Occipital lobe (tissue), 2 donors: Measurements from ENCODE around the gene COL15A1. TPM values are rescaled to one million over a fixed set of nuclear protein-coding genes. Genes with fewer than 3 reads are reported as not detected.
"Not testable (repeated sequence)": the region's sequence is repeated elsewhere in the genome, so short reads cannot be mapped to it uniquely, and the experiment has no call there.

Experiments used
- DNase-seq: peaks from one replicate; lab custom pipeline; 2025; lab: John Stamatoyannopoulos, UW
- total RNA-seq: library from RNA; depleted of rRNA; stranded (reverse); fragments of >200 nt; gene quantifications from one replicate; pipeline ENCODE4 v1.2.3, GENCODE V29; 2014

The COL15A1 gene
- total RNA-seq, 1 donor from 2014 or later, result 12.5 TPM

GRCh38 chr9:99010393-99010792 lies 66.7 kb downstream of the COL15A1 start:
- DNase-seq, result not testable (repeated sequence)

DNA sequence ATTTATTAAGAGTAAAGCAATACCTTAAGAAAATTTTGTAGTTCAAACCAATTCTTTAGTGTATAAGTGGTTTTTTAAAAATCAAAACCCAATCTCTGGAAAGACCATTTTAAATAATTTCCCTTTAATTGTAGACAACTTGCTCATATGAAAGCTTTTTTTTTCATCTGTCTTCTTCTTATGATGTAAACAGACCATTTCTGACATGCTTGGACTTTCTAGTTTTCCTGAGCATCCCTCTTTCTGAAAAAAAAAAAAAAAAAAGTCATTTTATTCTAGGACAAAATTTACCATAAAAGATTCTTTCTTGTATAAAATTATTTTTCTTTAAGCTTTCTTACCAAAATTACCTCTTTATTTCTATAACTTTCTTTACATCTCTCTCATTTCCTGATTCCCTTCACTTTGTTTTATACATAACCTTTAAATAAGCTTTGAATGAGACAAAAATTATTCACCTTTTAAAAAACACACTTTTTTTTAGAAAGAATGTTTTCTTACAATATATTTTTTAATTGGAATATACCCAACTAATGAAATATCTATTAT lies 67.5 kb downstream of the COL15A1 start:
- DNase-seq, result no peak

- no peak for DNase-seq
Observed at GRCh38 chr9:99012957-99013512, 69.3 kb downstream of the COL15A1 start.

GRCh38 chr9:99013550-99013949 lies 69.8 kb downstream of the COL15A1 start:
- DNase-seq, result no peak

DNA sequence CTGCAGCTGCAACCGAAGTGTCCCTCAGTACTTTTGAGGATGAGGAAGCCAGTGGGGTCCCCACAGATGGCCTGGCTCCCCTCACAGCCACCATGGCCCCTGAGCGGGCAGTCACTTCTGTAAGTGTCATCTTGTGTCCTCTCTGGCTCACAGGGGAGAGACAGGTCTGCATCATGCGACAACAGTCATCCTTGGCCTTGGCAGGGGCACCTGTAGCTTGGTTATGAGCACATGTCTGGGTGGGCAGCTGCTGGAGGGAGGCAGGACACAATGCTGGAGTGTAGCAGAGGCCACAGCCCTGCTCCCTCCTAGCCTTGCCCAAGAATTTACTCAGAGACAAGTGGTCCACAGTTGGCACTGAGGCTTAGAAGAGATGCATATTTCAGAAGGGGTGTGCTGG lies 71.7 kb downstream of the COL15A1 start:
- DNase-seq, result no peak

DNA sequence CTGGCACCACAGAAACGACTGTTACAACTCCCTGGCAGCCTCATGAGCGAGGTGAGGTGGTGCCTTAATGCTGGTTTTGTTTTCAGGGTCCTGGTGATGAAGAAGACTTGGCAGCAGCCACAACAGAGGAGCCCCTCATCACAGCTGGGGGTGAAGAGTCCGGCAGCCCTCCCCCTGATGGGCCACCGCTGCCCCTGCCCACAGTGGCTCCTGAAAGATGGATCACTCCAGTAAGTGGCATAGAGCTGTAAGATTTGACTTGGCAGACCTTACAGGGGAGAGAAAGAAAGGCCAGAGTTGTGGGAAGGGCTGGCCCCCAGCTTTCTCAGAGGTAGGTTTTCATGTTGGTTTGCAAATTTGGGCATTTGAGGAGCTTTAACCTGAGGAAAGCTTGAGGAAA lies 72.2 kb downstream of the COL15A1 start:
- no peak for DNase-seq

- DNase-seq, result no peak
Observed at GRCh38 chr9:99016681-99017387, 73.1 kb downstream of the COL15A1 start.

GRCh38 chr9:99018653-99019052 lies 74.9 kb downstream of the COL15A1 start:
- DNase-seq, result no peak

GRCh38 chr9:99019510-99020331 lies 76.0 kb downstream of the COL15A1 start:
- DNase-seq, result no peak

GRCh38 chr9:99020786-99021436 lies 77.2 kb downstream of the COL15A1 start:
- DNase-seq, result no peak

GRCh38 chr9:99021512-99021911 lies 77.8 kb downstream of the COL15A1 start:
- no peak for DNase-seq

DNA sequence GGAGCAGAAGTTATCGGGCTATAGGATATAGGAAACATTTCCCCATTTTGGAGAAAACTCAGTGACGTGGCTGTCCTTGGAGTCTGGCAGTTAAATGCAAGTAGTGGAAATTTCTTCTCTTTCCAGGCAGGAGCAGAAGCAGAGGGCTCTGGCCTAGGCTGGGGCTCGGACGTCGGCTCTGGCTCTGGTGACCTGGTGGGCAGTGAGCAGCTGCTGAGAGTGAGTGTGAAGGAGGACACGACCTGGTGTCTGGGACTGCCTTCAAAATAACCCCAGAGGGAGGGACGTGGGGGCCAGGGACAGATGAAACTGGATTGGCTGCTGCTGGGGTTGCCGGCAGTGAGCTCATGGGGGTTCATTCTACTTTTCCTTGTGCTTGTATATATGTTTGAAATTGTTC lies 79.5 kb downstream of the COL15A1 start:
- no peak for DNase-seq

GRCh38 chr9:99023831-99024230 lies 80.1 kb downstream of the COL15A1 start:
- no peak for DNase-seq

DNA sequence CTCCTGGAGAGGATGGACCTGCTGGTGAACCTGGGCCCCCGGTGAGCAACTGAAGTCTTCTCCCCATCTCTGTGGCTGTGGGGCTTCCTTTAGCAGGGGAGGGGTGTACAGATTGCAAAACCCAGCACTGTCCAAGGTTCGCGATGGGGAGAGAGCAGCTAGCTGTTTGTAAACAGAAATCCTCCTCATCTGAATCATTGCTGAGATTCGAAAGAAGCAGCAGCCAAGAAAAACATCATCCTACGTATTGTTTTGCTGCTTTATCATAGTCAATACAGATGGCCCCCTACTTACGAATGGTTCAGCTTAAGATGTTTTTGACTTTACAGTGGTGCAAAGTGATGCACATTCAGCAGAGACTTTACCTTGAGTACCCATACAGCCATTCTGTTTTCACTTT lies 81.3 kb downstream of the COL15A1 start:
- DNase-seq, result no peak

DNA sequence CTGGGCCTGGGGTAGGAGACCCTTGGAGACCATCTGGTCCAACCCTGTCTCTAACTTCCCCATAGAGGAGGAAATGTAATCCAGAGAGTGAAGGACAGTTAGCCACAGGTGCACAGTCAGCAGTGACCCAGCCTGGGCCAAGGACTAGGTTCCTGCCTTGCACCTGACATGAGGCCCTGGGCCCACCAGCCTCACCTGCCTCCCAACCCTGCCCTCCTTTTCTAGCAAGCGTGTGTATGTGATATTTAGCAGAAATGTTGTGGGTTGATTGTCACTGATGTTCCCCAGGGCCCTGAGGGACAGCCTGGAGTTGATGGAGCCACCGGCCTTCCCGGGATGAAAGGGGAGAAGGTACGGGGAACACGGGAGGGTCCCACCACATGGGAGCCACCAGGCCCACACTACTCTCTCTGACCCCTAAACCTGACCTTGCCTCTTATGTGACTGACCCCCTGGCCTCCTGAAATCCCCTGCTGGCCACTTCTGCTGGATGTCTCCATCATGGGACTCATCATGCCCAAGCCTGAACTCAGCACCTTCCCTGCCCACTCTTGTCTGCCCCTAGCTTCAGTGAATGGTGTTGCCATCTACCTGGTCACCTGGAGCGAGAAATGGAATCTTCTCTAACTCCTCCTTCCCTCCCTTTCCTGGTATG lies 82.0 kb downstream of the COL15A1 start:
- no peak for DNase-seq

DNA sequence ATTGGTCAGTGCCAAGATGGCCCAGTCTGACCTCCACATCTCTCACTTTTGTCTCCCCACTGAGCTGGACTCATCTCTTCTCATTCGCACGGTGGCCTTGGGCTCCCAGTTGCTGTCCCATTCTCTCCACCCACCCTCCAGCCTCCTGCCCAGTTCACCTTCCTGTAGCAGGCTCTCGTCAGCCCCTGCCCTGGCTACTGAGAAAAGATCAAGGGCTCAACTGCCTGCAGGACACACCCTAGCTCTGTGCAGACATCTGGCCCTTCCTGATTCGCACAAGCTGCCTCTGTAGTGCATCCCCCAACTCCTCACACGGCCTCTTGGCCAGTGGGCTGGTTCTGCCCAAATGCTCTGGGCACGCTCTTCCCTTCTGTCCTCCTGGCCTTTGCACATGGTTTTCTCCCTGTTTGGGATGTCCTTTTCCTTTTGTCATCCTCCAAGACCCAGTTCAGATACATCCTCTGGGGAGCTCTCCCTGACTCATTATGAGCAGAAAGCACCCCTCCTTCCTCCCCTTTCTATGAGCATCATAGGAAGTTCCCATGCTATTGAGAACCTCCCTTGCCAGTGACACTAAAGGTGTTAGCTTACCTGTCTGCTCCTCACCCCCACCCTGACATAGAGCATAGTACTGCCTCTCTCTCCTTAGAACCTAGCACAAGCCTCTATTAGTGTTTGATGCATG lies 82.7 kb downstream of the COL15A1 start:
- DNase-seq, result no peak

- no peak for DNase-seq
Observed at GRCh38 chr9:99026956-99027298, 83.2 kb downstream of the COL15A1 start.

GRCh38 chr9:99027443-99027842 lies 83.7 kb downstream of the COL15A1 start:
- DNase-seq, result no peak

GRCh38 chr9:99029083-99029645 lies 85.5 kb downstream of the COL15A1 start:
- DNase-seq, result no peak

- no peak for DNase-seq
Observed at GRCh38 chr9:99030092-99030511, 86.4 kb downstream of the COL15A1 start.
